HL-60 (cell line): ENCODE measurements around the gene NET1.

Experiments used
- GABPA ChIP-seq: IDR thresholded peaks from 2 replicates; pipeline ENCODE4 v1.6.1; 2012; ENCODE audit warnings: low read depth
- POLR2AphosphoS5 ChIP-seq: IDR thresholded peaks from 2 replicates; pipeline ENCODE4 v1.6.1; 2012; ENCODE audit warnings: low read depth
- SPI1 ChIP-seq: IDR thresholded peaks from 2 replicates; pipeline ENCODE4 v1.6.1; 2012; ENCODE audit warnings: low read depth, mild to moderate bottlenecking, borderline replicate concordance
- TF ChIP-seq, protein P1 (sequence below): IDR thresholded peaks from one replicate; pipeline ENCODE4 v1.5.1; 2011; ENCODE audit warnings: low read length, control low read depth, inconsistent platforms; ENCODE audit not compliant: insufficient read depth
- TF ChIP-seq, protein P2 (sequence below): IDR thresholded peaks from 2 replicates; pipeline ENCODE4 v1.6.1; 2012; ENCODE audit warnings: low read depth; ENCODE audit not compliant: insufficient replicate concordance

DNA sequence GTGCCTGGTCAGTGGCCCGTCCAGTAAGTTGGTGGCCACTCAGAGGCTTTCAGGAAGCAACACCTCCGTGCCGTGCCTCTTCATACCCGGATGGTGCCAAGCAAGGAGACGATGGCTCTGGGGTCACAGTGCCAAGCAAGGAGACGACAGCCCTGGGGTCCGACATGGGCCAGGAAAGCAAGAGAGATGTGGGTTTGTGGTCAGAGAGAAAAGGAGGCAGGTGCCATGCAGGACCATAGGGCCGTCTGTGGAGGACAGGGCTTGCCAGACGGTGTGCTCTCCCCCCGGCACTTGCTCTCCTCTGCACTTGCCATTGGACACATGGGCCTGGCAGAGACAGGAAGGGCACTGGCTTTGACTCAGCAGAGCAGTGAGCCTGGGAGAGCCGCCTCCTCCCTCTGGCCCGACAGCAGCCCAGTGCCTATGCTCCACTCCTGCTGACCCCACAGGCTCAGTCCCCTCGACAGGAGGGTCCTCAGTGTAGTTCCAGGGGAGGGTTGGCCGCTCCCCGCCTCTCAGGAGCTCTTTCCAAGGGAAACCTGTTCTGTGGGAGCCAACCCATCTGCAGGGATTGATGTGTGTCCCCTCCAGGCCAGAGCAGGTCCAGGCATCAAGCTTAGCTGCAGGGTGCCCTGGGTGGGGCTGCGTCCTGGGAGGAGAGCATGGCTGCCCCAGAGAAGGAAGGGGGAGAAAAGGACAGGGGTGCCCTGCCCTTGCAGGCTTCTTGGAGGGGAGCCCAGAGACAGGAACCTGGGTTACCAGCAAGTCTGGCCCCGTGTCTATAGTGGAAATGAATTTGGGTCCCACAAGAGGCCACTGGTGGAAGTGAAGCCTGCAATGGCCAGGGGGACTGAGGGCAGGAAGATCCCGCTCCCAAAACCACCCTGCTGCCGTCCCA is 94.6 kb downstream of the NET1 start:
- TF ChIP-seq, protein P1, sequence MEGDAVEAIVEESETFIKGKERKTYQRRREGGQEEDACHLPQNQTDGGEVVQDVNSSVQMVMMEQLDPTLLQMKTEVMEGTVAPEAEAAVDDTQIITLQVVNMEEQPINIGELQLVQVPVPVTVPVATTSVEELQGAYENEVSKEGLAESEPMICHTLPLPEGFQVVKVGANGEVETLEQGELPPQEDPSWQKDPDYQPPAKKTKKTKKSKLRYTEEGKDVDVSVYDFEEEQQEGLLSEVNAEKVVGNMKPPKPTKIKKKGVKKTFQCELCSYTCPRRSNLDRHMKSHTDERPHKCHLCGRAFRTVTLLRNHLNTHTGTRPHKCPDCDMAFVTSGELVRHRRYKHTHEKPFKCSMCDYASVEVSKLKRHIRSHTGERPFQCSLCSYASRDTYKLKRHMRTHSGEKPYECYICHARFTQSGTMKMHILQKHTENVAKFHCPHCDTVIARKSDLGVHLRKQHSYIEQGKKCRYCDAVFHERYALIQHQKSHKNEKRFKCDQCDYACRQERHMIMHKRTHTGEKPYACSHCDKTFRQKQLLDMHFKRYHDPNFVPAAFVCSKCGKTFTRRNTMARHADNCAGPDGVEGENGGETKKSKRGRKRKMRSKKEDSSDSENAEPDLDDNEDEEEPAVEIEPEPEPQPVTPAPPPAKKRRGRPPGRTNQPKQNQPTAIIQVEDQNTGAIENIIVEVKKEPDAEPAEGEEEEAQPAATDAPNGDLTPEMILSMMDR = no peak
- TF ChIP-seq, protein P2, sequence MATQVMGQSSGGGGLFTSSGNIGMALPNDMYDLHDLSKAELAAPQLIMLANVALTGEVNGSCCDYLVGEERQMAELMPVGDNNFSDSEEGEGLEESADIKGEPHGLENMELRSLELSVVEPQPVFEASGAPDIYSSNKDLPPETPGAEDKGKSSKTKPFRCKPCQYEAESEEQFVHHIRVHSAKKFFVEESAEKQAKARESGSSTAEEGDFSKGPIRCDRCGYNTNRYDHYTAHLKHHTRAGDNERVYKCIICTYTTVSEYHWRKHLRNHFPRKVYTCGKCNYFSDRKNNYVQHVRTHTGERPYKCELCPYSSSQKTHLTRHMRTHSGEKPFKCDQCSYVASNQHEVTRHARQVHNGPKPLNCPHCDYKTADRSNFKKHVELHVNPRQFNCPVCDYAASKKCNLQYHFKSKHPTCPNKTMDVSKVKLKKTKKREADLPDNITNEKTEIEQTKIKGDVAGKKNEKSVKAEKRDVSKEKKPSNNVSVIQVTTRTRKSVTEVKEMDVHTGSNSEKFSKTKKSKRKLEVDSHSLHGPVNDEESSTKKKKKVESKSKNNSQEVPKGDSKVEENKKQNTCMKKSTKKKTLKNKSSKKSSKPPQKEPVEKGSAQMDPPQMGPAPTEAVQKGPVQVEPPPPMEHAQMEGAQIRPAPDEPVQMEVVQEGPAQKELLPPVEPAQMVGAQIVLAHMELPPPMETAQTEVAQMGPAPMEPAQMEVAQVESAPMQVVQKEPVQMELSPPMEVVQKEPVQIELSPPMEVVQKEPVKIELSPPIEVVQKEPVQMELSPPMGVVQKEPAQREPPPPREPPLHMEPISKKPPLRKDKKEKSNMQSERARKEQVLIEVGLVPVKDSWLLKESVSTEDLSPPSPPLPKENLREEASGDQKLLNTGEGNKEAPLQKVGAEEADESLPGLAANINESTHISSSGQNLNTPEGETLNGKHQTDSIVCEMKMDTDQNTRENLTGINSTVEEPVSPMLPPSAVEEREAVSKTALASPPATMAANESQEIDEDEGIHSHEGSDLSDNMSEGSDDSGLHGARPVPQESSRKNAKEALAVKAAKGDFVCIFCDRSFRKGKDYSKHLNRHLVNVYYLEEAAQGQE = no peak
- TF ChIP-seq POLR2AphosphoS5 (no peak), SPI1 (no peak), GABPA (no peak)
